SK-N-SH treated with all-trans-retinoic acid at 6 μM for 48 hours (cell line): ENCODE data around the gene PAK2.
"Not testable (repeated sequence)": the region's sequence is repeated elsewhere in the genome, so short reads cannot be mapped to it uniquely, and the experiment has no call there.

Source experiments
- ATAC-seq: fragments of 200-7000 bp; cut with Tn5 transposase; 3 replicates; pipeline ENCODE4 v1.9.1; 2020; ENCODE audit warnings: mild to moderate bottlenecking, moderate library complexity
- ARNTL ChIP-seq: fragments of 450-650 bp; formaldehyde crosslinking; IDR thresholded peaks from 2 replicates; pipeline ENCODE4 v1.5.0; 2020; ENCODE audit warnings: low read depth, mild to moderate bottlenecking, moderate library complexity, borderline replicate concordance
- BACH2 ChIP-seq: fragments of 250-450 bp; sonication (Bioruptor Pico); IDR thresholded peaks from 2 replicates; pipeline ENCODE4 v1.9.0; 2021; ENCODE audit warnings: mild to moderate bottlenecking, borderline replicate concordance
- CREB5 ChIP-seq: fragments of 250-450 bp; sonication (Bioruptor Pico); IDR thresholded peaks from 2 replicates; pipeline ENCODE4 v1.5.1; 2020; ENCODE audit warnings: low read depth, mild to moderate bottlenecking, moderate library complexity
- CSDC2 ChIP-seq: fragments of 250-450 bp; sonication (Bioruptor Pico); IDR thresholded peaks from 2 replicates; pipeline ENCODE4 v1.5.0; 2020; ENCODE audit warnings: mild to moderate bottlenecking, moderate library complexity
- ESRRG ChIP-seq: fragments of 250-450 bp; sonication (Bioruptor Pico); IDR thresholded peaks from 2 replicates; pipeline ENCODE4 v1.6.1; 2021; ENCODE audit warnings: mild to moderate bottlenecking
- GLIS3 ChIP-seq: fragments of 250-450 bp; sonication (Bioruptor Pico); IDR thresholded peaks from 2 replicates; pipeline ENCODE4 v1.5.0; 2020; ENCODE audit warnings: mild to moderate bottlenecking, moderate library complexity
- ISL1 ChIP-seq: fragments of 250-450 bp; sonication (Bioruptor Pico); IDR thresholded peaks from 2 replicates; pipeline ENCODE4 v2.1.2; 2022; ENCODE audit warnings: mild to moderate bottlenecking, moderate library complexity
- OSR1 ChIP-seq: fragments of 250-450 bp; sonication (Bioruptor Pico); IDR thresholded peaks from 2 replicates; pipeline ENCODE4 v1.8.0; 2022; ENCODE audit warnings: moderate library complexity, mild to moderate bottlenecking, inconsistent platforms
- PATZ1 ChIP-seq: fragments of 250-450 bp; sonication (Bioruptor Pico); IDR thresholded peaks from 2 replicates; pipeline ENCODE4 v1.8.0; 2020; ENCODE audit warnings: mild to moderate bottlenecking, moderate library complexity, borderline replicate concordance
- POU6F1 ChIP-seq: fragments of 250-450 bp; sonication (Bioruptor Pico); IDR thresholded peaks from 2 replicates; pipeline ENCODE4 v1.8.0; 2021; ENCODE audit warnings: low read depth, mild to moderate bottlenecking, moderate library complexity, borderline replicate concordance
- PPARA ChIP-seq: fragments of 250-450 bp; sonication (Bioruptor Pico); IDR thresholded peaks from 2 replicates; pipeline ENCODE4 v1.5.0; 2020; ENCODE audit warnings: mild to moderate bottlenecking, borderline replicate concordance
- RARB ChIP-seq: fragments of 250-450 bp; sonication (Bioruptor Pico); IDR thresholded peaks from 2 replicates; pipeline ENCODE4 v1.8.0; 2021; ENCODE audit warnings: mild to moderate bottlenecking, moderate library complexity
- SNAI2 ChIP-seq: fragments of 250-450 bp; sonication (Bioruptor Pico); IDR thresholded peaks from 2 replicates; pipeline ENCODE4 v1.5.0; 2020; ENCODE audit warnings: mild to moderate bottlenecking, moderate library complexity
- TOX ChIP-seq: fragments of 250-450 bp; sonication (Bioruptor Pico); IDR thresholded peaks from 2 replicates; pipeline ENCODE4 v1.8.0; 2021; ENCODE audit warnings: mild to moderate bottlenecking, moderate library complexity, borderline replicate concordance
- TSHZ2 ChIP-seq: fragments of 250-450 bp; sonication (Bioruptor Pico); IDR thresholded peaks from 2 replicates; pipeline ENCODE4 v1.5.0; 2020; ENCODE audit warnings: mild to moderate bottlenecking, moderate library complexity
- ZFP3 ChIP-seq: fragments of 250-450 bp; sonication (Bioruptor Pico); IDR thresholded peaks from 2 replicates; pipeline ENCODE4 v1.5.0; 2020; ENCODE audit warnings: mild to moderate bottlenecking, moderate library complexity
- ZFP30 ChIP-seq: fragments of 450-650 bp; formaldehyde crosslinking; IDR thresholded peaks from 2 replicates; pipeline ENCODE4 v1.5.0; 2022; ENCODE audit warnings: mild to moderate bottlenecking, moderate library complexity
- ZNF70 ChIP-seq: fragments of 450-650 bp; formaldehyde crosslinking; IDR thresholded peaks from 2 replicates; pipeline ENCODE4 v1.5.0; 2020; ENCODE audit warnings: mild to moderate bottlenecking, moderate library complexity
- ZNF8 ChIP-seq: fragments of 450-650 bp; formaldehyde crosslinking; IDR thresholded peaks from 2 replicates; pipeline ENCODE4 v1.5.0; 2020; ENCODE audit warnings: mild to moderate bottlenecking, moderate library complexity

The PAK2 gene

GRCh38 chr3:196843435-196844110 lies 103.9 kb downstream of the PAK2 start:
- TF ChIP-seq RARB: no peak
- TF ChIP-seq ZNF70: no peak
- TF ChIP-seq PATZ1 (CRISPR knock-in tag): no peak
- no peak for TF ChIP-seq TSHZ2 (CRISPR knock-in tag)
- TF ChIP-seq SNAI2 (CRISPR knock-in tag): no peak
- no peak for TF ChIP-seq PPARA (CRISPR knock-in tag)
- no peak for TF ChIP-seq ESRRG (CRISPR knock-in tag)
- TF ChIP-seq TOX (CRISPR knock-in tag): no peak
- no peak for TF ChIP-seq OSR1 (CRISPR knock-in tag)
- TF ChIP-seq CSDC2 (CRISPR knock-in tag): no peak
- no peak for TF ChIP-seq CREB5 (CRISPR knock-in tag)
- TF ChIP-seq ISL1 (CRISPR knock-in tag): no peak
- TF ChIP-seq ARNTL (CRISPR knock-in tag): no peak
- TF ChIP-seq ZFP3 (CRISPR knock-in tag): no peak
- TF ChIP-seq BACH2 (CRISPR knock-in tag): no peak
- TF ChIP-seq ZNF8 (CRISPR knock-in tag): no peak
- TF ChIP-seq ZFP30 (CRISPR knock-in tag): no peak
- no peak for TF ChIP-seq GLIS3 (CRISPR knock-in tag)
- no peak for TF ChIP-seq POU6F1
- TF ChIP-seq, all 23 proteins: peak for 0
- ATAC-seq: no peak

- not testable (repeated sequence) for ATAC-seq
These were observed 104.9 kb downstream of the PAK2 start for GRCh38 chr3:196844235-196845219.

DNA sequence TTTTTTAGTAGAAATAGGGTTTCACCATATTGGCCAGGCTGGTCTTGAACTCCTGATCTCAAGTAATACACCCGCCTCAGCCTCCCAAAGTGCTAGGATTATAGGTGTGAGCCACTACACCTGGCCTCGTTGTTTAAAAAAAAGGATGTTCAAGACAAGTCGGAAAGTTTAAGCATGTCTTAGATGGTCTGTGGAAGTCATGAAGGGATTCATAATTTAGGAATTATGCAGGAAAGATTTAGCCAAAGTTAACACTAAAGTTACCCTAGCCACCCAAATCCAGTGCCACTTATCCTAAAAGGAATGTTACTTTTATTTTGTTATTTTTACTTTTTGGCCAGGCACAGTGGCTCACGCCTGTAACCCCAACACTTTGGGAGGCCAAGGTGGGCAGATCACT lies 108.7 kb downstream of the PAK2 start:
- ATAC-seq: not testable (repeated sequence)

GRCh38 chr3:196849180-196849741 lies 109.6 kb downstream of the PAK2 start:
- no peak for TF ChIP-seq GLIS3 (CRISPR knock-in tag)
- no peak for ATAC-seq

GRCh38 chr3:196863000-196863399 lies 123.3 kb downstream of the PAK2 start:
- not testable (repeated sequence) for ATAC-seq
